ENCODE measurements around the gene HSBP1L1. TPM values are rescaled to one million over a fixed set of nuclear protein-coding genes. Genes with fewer than 3 reads are reported as not detected.

HSBP1L1 gene
- total RNA-seq, 1 experiment from 2014 or later = not detected

GRCh38 chr18:79975043-79975442 lies 10.6 kb downstream of the HSBP1L1 start:
- H3K4me1 ChIP-seq (ENCODE audit: insufficient read depth, low read length) = no peaks in the 10 kb centered on the region
- H3K27me3 Mint-ChIP-seq (ENCODE audit: low read depth) = no peaks in the 10 kb centered on the region
- no peak overlapping the region for H3K4ac ChIP-seq (ENCODE audit: low read depth, low read length)
- no peak overlapping the region for H3T11ph ChIP-seq (ENCODE audit: low read length)
- H3K79me1 ChIP-seq (ENCODE audit: insufficient read depth, low read depth, low read length, poor library complexity, severe bottlenecking) = peaks cover 18% of the 10 kb centered on the region
- no peaks in the 10 kb centered on the region for H3K27me3 ChIP-seq (ENCODE audit: insufficient read depth, low read length)
- no peak for DNase-seq
- H4K8ac ChIP-seq (replicated peaks; ENCODE audit: insufficient read length, low read depth, low read length) = no peak overlapping the region
- H4K20me1 ChIP-seq (ENCODE audit: control insufficient read depth, insufficient read depth, insufficient read length) = no peaks in the 10 kb centered on the region
- H3K14ac ChIP-seq (ENCODE audit: insufficient read depth, low read length) = no peak overlapping the region
- H3K23me2 ChIP-seq (ENCODE audit: insufficient read length, low read depth, low read length, poor library complexity, severe bottlenecking) = no peaks in the 10 kb centered on the region
- peaks cover 41 to 82% (median 72%) of the 10 kb centered on the region in 3 experiments for H3K36me3 Mint-ChIP-seq (ENCODE audit: insufficient read depth in 1 of 3, low read depth in 3 of 3)
- TF ChIP-seq CTCF (conservative IDR thresholded peaks at IDR 0.05) = no peak
- no peaks in the 10 kb centered on the region for H3K9me3 ChIP-seq (ENCODE audit: control insufficient read depth, low read depth, low read length)
- H2BK5ac ChIP-seq (ENCODE audit: insufficient read length, low read length) = no peak overlapping the region
- no peak overlapping the region for H3K4me2 ChIP-seq (ENCODE audit: insufficient read depth, insufficient read length, low read length)
- H2BK12ac ChIP-seq (ENCODE audit: insufficient read length, low read depth, low read length) = no peak overlapping the region
- no peaks in the 10 kb centered on the region for H3K9me3 Mint-ChIP-seq
- no CpG with 5 or more reads among the region's 4 CpGs for WGBS (ENCODE audit: extremely low coverage, insufficient read length, low lambda C conversion rate)
- H4K5ac ChIP-seq (ENCODE audit: insufficient read length, low read depth, low read length) = no peak overlapping the region
- H2BK120ac ChIP-seq (ENCODE audit: low read depth, low read length, poor library complexity, severe bottlenecking) = no peak overlapping the region
- no peak overlapping the region for H3K9ac ChIP-seq (ENCODE audit: extremely low read depth, insufficient read length, low read length)
- no peaks in the 10 kb centered on the region for H3K4me1 Mint-ChIP-seq
- no peak overlapping the region for H3K18ac ChIP-seq (ENCODE audit: insufficient read length, low read depth, low read length)
- no peak overlapping the region for H3K27ac ChIP-seq (ENCODE audit: insufficient read length, low read depth, low read length)
- no peak overlapping the region for H3K4me3 Mint-ChIP-seq
- no peak overlapping the region for H3K23ac ChIP-seq (ENCODE audit: insufficient read length, low read depth, low read length)
- peaks cover 26% of the 10 kb centered on the region; the same call in 1 of the 2 replicates for H3K79me2 ChIP-seq (ENCODE audit: insufficient read depth, low read length)
- H4K91ac ChIP-seq (ENCODE audit: insufficient read length, low read depth, low read length) = no peak overlapping the region
- H3K27ac Mint-ChIP-seq = peak overlapping the region in 2 of 3 experiments; percentile 53 to 68; a peak in 3 of 7 replicates
- H2BK20ac ChIP-seq (ENCODE audit: low read depth, low read length, poor library complexity, severe bottlenecking) = no peak overlapping the region
- no peak overlapping the region for H2AK5ac ChIP-seq (ENCODE audit: insufficient read length, low read length)
- no peak overlapping the region for H3K56ac ChIP-seq (ENCODE audit: insufficient read length, low read depth, low read length)
- H2AFZ ChIP-seq (ENCODE audit: low read length) = no peak overlapping the region
- no peak overlapping the region for H2BK15ac ChIP-seq (ENCODE audit: low read depth, low read length)
